Lower lobe of right lung (tissue), 2 donors: ENCODE measurements around the gene FHIT. TPM values are rescaled to one million over a fixed set of nuclear protein-coding genes. Genes with fewer than 3 reads are reported as not detected.
"Not testable (repeated sequence)": the region's sequence is repeated elsewhere in the genome, so short reads cannot be mapped to it uniquely, and the experiment has no call there.

ENCODE experiments used
- ATAC-seq, 2 donors: fragments of 200-7000 bp; cut with Tn5 transposase; one replicate each; pipeline ENCODE4 v1.9.1; 2020 to 2022; ENCODE audit warnings: mild to moderate bottlenecking in 2 of 2, moderate library complexity in 2 of 2
- DNase-seq: peaks from one replicate; pipeline ENCODE4 v3.0.0-alpha.2; 2020
- H3K27ac ChIP-seq: fragments of 200-600 bp; one replicate; pipeline ENCODE4 v1.8.0; 2022
- H3K27me3 ChIP-seq: fragments of 200-600 bp; one replicate; pipeline ENCODE4 v1.8.0; 2022; ENCODE audit warnings: low read depth
- H3K36me3 ChIP-seq: fragments of 200-600 bp; one replicate; pipeline ENCODE4 v1.8.0; 2022; ENCODE audit warnings: mild to moderate bottlenecking
- H3K4me1 ChIP-seq: fragments of 200-600 bp; one replicate; pipeline ENCODE4 v1.8.0; 2022
- H3K4me3 ChIP-seq: fragments of 200-600 bp; one replicate; pipeline ENCODE4 v1.8.0; 2022; ENCODE audit warnings: mild to moderate bottlenecking
- H3K9me3 ChIP-seq: fragments of 200-600 bp; one replicate; pipeline ENCODE4 v1.8.0; 2022
- CTCF ChIP-seq: fragments of 200-600 bp; IDR thresholded peaks from one replicate; pipeline ENCODE4 v1.8.0; 2022; ENCODE audit warnings: antibody characterized with exemption, mild to moderate bottlenecking
- intact Hi-C: fragments of 100-400 bp; cut with DNase I; formaldehyde crosslinking; loops from one replicate; pipeline ENCODE4 v1.11.0; 2022
- total RNA-seq: library from RNA; stranded (reverse); fragmentation: NEBNext Ultra II Directional; extraction: Animal tissue kit (Norgen Biotek cat#: 25700); gene quantifications from one replicate; pipeline ENCODE4 v1.2.1, GENCODE V29; 2021
- donor health status: DM: no; HTN: yes; CAD: no; lungs with severe emphysema.

FHIT gene
- total RNA-seq, 1 donor from 2014 or later: 10.3 TPM

GRCh38 chr3:60552581-60552980 is 698.7 kb downstream of the FHIT start:
- Histone ChIP-seq H3K4me3 (no peak overlapping the region), H3K27ac (no peak overlapping the region), H3K4me1 (no peaks in the 10 kb centered on the region), H3K36me3 (no peaks in the 10 kb centered on the region), H3K27me3 (no peaks in the 10 kb centered on the region), H3K9me3 (no peaks in the 10 kb centered on the region)
- intact Hi-C loops: no loop called here
- ATAC-seq (no peak), DNase-seq (no peak)
- TF ChIP-seq CTCF: no peak

GRCh38 chr3:60551455-60552209 is 699.6 kb downstream of the FHIT start:
- DNase-seq: no peak
- Histone ChIP-seq H3K36me3 (no peaks in the 10 kb centered on the region), H3K27me3 (no peaks in the 10 kb centered on the region), H3K9me3 (no peaks in the 10 kb centered on the region), H3K4me3 (no peak overlapping the region), H3K4me1 (no peaks in the 10 kb centered on the region), H3K27ac (no peak overlapping the region)
- intact Hi-C loops: no loop called here
- no peak for ATAC-seq
- no peak for TF ChIP-seq CTCF

- DNase-seq (no peak), ATAC-seq (no peak)
- Histone ChIP-seq H3K4me1 (no peaks in the 10 kb centered on the region), H3K27me3 (no peaks in the 10 kb centered on the region), H3K36me3 (no peaks in the 10 kb centered on the region), H3K4me3 (no peak overlapping the region), H3K27ac (no peak overlapping the region), H3K9me3 (no peaks in the 10 kb centered on the region)
- intact Hi-C loops: no loop called here
- no peak for TF ChIP-seq CTCF
These were observed 701.4 kb downstream of the FHIT start for GRCh38 chr3:60549863-60550262.

GRCh38 chr3:60542995-60543394 is 708.3 kb downstream of the FHIT start:
- ATAC-seq (no peak), DNase-seq (no peak)
- Histone ChIP-seq H3K9me3 (peaks cover 4% of the 10 kb centered on the region), H3K4me1 (no peaks in the 10 kb centered on the region), H3K27me3 (no peaks in the 10 kb centered on the region), H3K27ac (no peak overlapping the region), H3K4me3 (no peak overlapping the region), H3K36me3 (no peaks in the 10 kb centered on the region)
- TF ChIP-seq CTCF: no peak
- intact Hi-C loops: no loop called here

GRCh38 chr3:60539394-60539793 is 711.9 kb downstream of the FHIT start:
- H3K27me3 ChIP-seq, H3K9me3 ChIP-seq, H3K4me1 ChIP-seq, H3K27ac ChIP-seq, H3K4me3 ChIP-seq, intact Hi-C loops, DNase-seq, H3K36me3 ChIP-seq, ATAC-seq: not testable (repeated sequence)

GRCh38 chr3:60536420-60536819 is 714.8 kb downstream of the FHIT start:
- Histone ChIP-seq H3K27ac (no peak overlapping the region), H3K27me3 (no peaks in the 10 kb centered on the region), H3K4me1 (no peaks in the 10 kb centered on the region), H3K4me3 (no peak overlapping the region), H3K9me3 (peaks cover 5% of the 10 kb centered on the region), H3K36me3 (no peaks in the 10 kb centered on the region)
- no peak for TF ChIP-seq CTCF
- intact Hi-C loops: no loop called here
- no peak for DNase-seq
- ATAC-seq: no peak
